WTC11 (cell line): ENCODE results near the gene NEK2. TPM values are rescaled to one million over a fixed set of nuclear protein-coding genes. Genes with fewer than 3 reads are reported as not detected.

Experiments used
- ATAC-seq: fragments of 200-7000 bp; cut with Tn5 transposase; 2 replicates; pipeline ENCODE4 v1.10.0; 2021; ENCODE audit warnings: mild to moderate bottlenecking, moderate library complexity
- CTCF ChIA-PET: fragments of 300-600 bp; sonication (Branson Sonifier 250); formaldehyde crosslinking; loops from one replicate; lab custom pipeline; 2021; ENCODE audit warnings: antibody characterized with exemption; lab: Charles Lee
- POLR2A ChIA-PET: fragments of 350-600 bp; sonication (Branson Sonifier 250); formaldehyde crosslinking; loops from one replicate; lab custom pipeline; 2021; ENCODE audit warnings: antibody characterized with exemption; lab: Charles Lee
- DNase-seq: peaks from one replicate; pipeline ENCODE4 v3.0.0; 2021; ENCODE audit warnings: low spot score
- H3K27ac Mint-ChIP-seq: 2 replicates; pipeline ENCODE4 v1.8.0; 2021; ENCODE audit warnings: mixed read lengths
- H3K27me3 Mint-ChIP-seq: 2 replicates; pipeline ENCODE4 v1.8.0; 2021; ENCODE audit warnings: low read depth, mild to moderate bottlenecking, moderate library complexity, mixed read lengths
- H3K36me3 Mint-ChIP-seq: 2 replicates; pipeline ENCODE4 v1.8.0; 2021; ENCODE audit warnings: mixed read lengths
- H3K4me1 Mint-ChIP-seq: 2 replicates; pipeline ENCODE4 v1.8.0; 2022; ENCODE audit warnings: mixed read lengths
- H3K4me3 Mint-ChIP-seq: 2 replicates; pipeline ENCODE4 v1.8.0; 2021; ENCODE audit warnings: mild to moderate bottlenecking, moderate library complexity, mixed read lengths
- H3K9me3 Mint-ChIP-seq: 2 replicates; pipeline ENCODE4 v1.8.0; 2021; ENCODE audit warnings: mixed read lengths
- ESRRA ChIP-seq: sonication (generic); formaldehyde crosslinking; IDR thresholded peaks from 2 replicates; pipeline ENCODE4 v1.8.1; 2022; ENCODE audit warnings: mild to moderate bottlenecking, missing genetic modification reagents, borderline replicate concordance
- FOXJ3 ChIP-seq: sonication (generic); formaldehyde crosslinking; IDR thresholded peaks from 2 replicates; pipeline ENCODE4 v1.9.0; 2021; ENCODE audit warnings: missing genetic modification reagents, mild to moderate bottlenecking, borderline replicate concordance
- FOXP1 ChIP-seq: sonication (generic); formaldehyde crosslinking; IDR thresholded peaks from 2 replicates; pipeline ENCODE4 v1.8.0; 2022; ENCODE audit warnings: missing genetic modification reagents, mild to moderate bottlenecking, moderate library complexity, borderline replicate concordance
- GABPB1 ChIP-seq: sonication (generic); formaldehyde crosslinking; IDR thresholded peaks from 2 replicates; pipeline ENCODE4 v1.8.1; 2023; ENCODE audit warnings: mild to moderate bottlenecking, missing genetic modification reagents
- MXD4 ChIP-seq: fragments of 250-450 bp; sonication (Bioruptor Pico); IDR thresholded peaks from 2 replicates; pipeline ENCODE4 v1.8.0; 2021; ENCODE audit warnings: mild to moderate bottlenecking, moderate library complexity, borderline replicate concordance
- NFATC4 ChIP-seq: fragments of 250-450 bp; sonication (Bioruptor Pico); IDR thresholded peaks from 2 replicates; pipeline ENCODE4 v1.9.0; 2021; ENCODE audit warnings: mild to moderate bottlenecking
- RELA ChIP-seq: sonication (generic); formaldehyde crosslinking; IDR thresholded peaks from 2 replicates; pipeline ENCODE4 v1.8.1; 2022; ENCODE audit warnings: missing genetic modification reagents, mild to moderate bottlenecking, borderline replicate concordance
- SMAD4 ChIP-seq: sonication (generic); formaldehyde crosslinking; IDR thresholded peaks from 2 replicates; pipeline ENCODE4 v1.8.0; 2022; ENCODE audit warnings: mild to moderate bottlenecking, missing genetic modification reagents
- SOX15 ChIP-seq: fragments of 250-450 bp; sonication (Bioruptor Pico); IDR thresholded peaks from 2 replicates; pipeline ENCODE4 v1.9.0; 2021; ENCODE audit warnings: mild to moderate bottlenecking
- SP1 ChIP-seq: sonication (generic); formaldehyde crosslinking; conservative IDR thresholded peaks from 2 replicates; pipeline ENCODE4 v1.8.1; 2022; ENCODE audit warnings: missing genetic modification reagents
- ZNF138 ChIP-seq: sonication (generic); formaldehyde crosslinking; conservative IDR thresholded peaks from 2 replicates; pipeline ENCODE4 v1.8.1; 2022; ENCODE audit warnings: mild to moderate bottlenecking, moderate library complexity, missing genetic modification reagents
- ZNF232 ChIP-seq: sonication (generic); formaldehyde crosslinking; IDR thresholded peaks from 2 replicates; pipeline ENCODE4 v1.8.0; 2022; ENCODE audit warnings: mild to moderate bottlenecking, missing genetic modification reagents
- ZNF423 ChIP-seq: fragments of 250-450 bp; sonication (Bioruptor Pico); IDR thresholded peaks from 2 replicates; pipeline ENCODE4 v2.1.2; 2022; ENCODE audit warnings: mild to moderate bottlenecking, moderate library complexity
- total RNA-seq: library from RNA; stranded (reverse); gene quantifications from 3 replicates; pipeline ENCODE4 v1.2.3, GENCODE V29; 2021
- TF ChIP-seq, protein P1 (sequence below): fragments of 250-450 bp; sonication (Bioruptor Pico); IDR thresholded peaks from 2 replicates; pipeline ENCODE4 v1.9.0; 2021; ENCODE audit warnings: mild to moderate bottlenecking, borderline replicate concordance
- TF ChIP-seq, protein P2 (sequence below): sonication (generic); formaldehyde crosslinking; IDR thresholded peaks from 2 replicates; pipeline ENCODE4 v1.8.1; 2022; ENCODE audit warnings: low read depth, mild to moderate bottlenecking, moderate library complexity, missing genetic modification reagents, borderline replicate concordance
- TF ChIP-seq, protein P3 (sequence below): sonication (generic); formaldehyde crosslinking; IDR thresholded peaks from 2 replicates; pipeline ENCODE4 v1.8.0; 2022; ENCODE audit warnings: mild to moderate bottlenecking, missing genetic modification reagents
- TF ChIP-seq, protein P4 (sequence below): sonication (generic); formaldehyde crosslinking; IDR thresholded peaks from 2 replicates; pipeline ENCODE4 v1.8.0; 2022; ENCODE audit warnings: missing genetic modification reagents
- TF ChIP-seq, protein P5 (sequence below): sonication (generic); formaldehyde crosslinking; IDR thresholded peaks from 2 replicates; pipeline ENCODE4 v1.8.1; 2023; ENCODE audit warnings: mild to moderate bottlenecking, missing genetic modification reagents
- TF ChIP-seq, protein P6 (sequence below): fragments of 250-450 bp; sonication (Bioruptor Pico); IDR thresholded peaks from 2 replicates; pipeline ENCODE4 v1.9.0; 2021; ENCODE audit warnings: mild to moderate bottlenecking
- TF ChIP-seq, protein P7 (sequence below): sonication (generic); formaldehyde crosslinking; IDR thresholded peaks from 2 replicates; pipeline ENCODE4 v1.8.0; 2022; ENCODE audit warnings: mild to moderate bottlenecking, missing genetic modification reagents

NEK2 gene
- total RNA-seq, 1 experiment from 2014 or later = 23.5 TPM

DNA sequence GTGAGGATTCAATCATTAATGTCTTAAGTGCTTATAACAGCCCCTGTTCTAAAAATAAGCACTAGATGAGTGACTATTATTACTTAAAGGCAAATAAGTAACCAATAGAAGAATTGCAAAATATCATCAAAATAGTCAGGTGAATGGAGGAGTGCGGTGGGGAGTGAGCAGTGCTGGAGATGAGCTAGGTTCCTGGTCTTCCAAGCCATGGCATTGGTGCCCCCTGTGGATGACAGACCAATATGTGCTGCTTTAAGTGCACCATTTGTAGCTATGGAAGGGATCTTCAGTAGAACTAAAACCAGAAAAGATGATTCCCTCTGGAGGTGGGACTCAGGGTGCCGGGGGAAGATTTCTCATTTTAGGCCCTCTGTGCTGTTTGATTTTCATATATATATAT is 50.4 kb downstream of the NEK2 start (continued):
- TF ChIP-seq, protein P1, sequence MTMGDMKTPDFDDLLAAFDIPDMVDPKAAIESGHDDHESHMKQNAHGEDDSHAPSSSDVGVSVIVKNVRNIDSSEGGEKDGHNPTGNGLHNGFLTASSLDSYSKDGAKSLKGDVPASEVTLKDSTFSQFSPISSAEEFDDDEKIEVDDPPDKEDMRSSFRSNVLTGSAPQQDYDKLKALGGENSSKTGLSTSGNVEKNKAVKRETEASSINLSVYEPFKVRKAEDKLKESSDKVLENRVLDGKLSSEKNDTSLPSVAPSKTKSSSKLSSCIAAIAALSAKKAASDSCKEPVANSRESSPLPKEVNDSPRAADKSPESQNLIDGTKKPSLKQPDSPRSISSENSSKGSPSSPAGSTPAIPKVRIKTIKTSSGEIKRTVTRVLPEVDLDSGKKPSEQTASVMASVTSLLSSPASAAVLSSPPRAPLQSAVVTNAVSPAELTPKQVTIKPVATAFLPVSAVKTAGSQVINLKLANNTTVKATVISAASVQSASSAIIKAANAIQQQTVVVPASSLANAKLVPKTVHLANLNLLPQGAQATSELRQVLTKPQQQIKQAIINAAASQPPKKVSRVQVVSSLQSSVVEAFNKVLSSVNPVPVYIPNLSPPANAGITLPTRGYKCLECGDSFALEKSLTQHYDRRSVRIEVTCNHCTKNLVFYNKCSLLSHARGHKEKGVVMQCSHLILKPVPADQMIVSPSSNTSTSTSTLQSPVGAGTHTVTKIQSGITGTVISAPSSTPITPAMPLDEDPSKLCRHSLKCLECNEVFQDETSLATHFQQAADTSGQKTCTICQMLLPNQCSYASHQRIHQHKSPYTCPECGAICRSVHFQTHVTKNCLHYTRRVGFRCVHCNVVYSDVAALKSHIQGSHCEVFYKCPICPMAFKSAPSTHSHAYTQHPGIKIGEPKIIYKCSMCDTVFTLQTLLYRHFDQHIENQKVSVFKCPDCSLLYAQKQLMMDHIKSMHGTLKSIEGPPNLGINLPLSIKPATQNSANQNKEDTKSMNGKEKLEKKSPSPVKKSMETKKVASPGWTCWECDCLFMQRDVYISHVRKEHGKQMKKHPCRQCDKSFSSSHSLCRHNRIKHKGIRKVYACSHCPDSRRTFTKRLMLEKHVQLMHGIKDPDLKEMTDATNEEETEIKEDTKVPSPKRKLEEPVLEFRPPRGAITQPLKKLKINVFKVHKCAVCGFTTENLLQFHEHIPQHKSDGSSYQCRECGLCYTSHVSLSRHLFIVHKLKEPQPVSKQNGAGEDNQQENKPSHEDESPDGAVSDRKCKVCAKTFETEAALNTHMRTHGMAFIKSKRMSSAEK (CRISPR knock-in tag) = no peak
- TF ChIP-seq ZNF423 (no peak), GABPB1 (CRISPR knock-in tag) (no peak), SOX15 (CRISPR knock-in tag) (no peak)
- TF ChIP-seq, protein P2, sequence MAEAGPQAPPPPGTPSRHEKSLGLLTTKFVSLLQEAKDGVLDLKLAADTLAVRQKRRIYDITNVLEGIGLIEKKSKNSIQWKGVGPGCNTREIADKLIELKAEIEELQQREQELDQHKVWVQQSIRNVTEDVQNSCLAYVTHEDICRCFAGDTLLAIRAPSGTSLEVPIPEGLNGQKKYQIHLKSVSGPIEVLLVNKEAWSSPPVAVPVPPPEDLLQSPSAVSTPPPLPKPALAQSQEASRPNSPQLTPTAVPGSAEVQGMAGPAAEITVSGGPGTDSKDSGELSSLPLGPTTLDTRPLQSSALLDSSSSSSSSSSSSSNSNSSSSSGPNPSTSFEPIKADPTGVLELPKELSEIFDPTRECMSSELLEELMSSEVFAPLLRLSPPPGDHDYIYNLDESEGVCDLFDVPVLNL (CRISPR knock-in tag) = no peak

DNA sequence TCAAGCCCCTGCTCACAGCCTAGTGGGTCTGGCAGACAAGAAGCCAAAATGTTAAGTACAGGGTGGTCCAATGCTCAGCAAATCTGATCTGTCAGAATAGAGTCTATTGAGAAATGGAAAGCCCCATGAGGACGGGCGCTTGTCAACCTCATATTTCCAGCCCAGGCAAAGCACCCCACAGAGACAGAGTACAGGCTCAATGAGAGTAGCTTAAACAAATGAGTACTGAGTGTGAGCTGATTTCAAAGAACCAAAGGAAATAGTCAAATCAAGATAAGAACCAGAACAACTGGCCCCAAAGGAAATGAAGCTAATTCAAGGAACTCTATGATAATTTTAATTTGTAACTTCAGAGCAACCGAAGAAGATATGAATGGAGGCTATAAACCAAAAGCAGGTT is 51.9 kb downstream of the NEK2 start:
- TF ChIP-seq, protein P3, sequence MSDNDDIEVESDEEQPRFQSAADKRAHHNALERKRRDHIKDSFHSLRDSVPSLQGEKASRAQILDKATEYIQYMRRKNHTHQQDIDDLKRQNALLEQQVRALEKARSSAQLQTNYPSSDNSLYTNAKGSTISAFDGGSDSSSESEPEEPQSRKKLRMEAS = no peak
- TF ChIP-seq ZNF232 (CRISPR knock-in tag) = no peak
- TF ChIP-seq, protein P4, sequence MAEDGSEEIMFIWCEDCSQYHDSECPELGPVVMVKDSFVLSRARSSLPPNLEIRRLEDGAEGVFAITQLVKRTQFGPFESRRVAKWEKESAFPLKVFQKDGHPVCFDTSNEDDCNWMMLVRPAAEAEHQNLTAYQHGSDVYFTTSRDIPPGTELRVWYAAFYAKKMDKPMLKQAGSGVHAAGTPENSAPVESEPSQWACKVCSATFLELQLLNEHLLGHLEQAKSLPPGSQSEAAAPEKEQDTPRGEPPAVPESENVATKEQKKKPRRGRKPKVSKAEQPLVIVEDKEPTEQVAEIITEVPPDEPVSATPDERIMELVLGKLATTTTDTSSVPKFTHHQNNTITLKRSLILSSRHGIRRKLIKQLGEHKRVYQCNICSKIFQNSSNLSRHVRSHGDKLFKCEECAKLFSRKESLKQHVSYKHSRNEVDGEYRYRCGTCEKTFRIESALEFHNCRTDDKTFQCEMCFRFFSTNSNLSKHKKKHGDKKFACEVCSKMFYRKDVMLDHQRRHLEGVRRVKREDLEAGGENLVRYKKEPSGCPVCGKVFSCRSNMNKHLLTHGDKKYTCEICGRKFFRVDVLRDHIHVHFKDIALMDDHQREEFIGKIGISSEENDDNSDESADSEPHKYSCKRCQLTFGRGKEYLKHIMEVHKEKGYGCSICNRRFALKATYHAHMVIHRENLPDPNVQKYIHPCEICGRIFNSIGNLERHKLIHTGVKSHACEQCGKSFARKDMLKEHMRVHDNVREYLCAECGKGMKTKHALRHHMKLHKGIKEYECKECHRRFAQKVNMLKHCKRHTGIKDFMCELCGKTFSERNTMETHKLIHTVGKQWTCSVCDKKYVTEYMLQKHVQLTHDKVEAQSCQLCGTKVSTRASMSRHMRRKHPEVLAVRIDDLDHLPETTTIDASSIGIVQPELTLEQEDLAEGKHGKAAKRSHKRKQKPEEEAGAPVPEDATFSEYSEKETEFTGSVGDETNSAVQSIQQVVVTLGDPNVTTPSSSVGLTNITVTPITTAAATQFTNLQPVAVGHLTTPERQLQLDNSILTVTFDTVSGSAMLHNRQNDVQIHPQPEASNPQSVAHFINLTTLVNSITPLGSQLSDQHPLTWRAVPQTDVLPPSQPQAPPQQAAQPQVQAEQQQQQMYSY = no peak
- no peak for TF ChIP-seq NFATC4 (CRISPR knock-in tag)
- no peak for TF ChIP-seq SP1 (CRISPR knock-in tag)
- TF ChIP-seq SMAD4 (CRISPR knock-in tag) = no peak
- TF ChIP-seq, protein P5, sequence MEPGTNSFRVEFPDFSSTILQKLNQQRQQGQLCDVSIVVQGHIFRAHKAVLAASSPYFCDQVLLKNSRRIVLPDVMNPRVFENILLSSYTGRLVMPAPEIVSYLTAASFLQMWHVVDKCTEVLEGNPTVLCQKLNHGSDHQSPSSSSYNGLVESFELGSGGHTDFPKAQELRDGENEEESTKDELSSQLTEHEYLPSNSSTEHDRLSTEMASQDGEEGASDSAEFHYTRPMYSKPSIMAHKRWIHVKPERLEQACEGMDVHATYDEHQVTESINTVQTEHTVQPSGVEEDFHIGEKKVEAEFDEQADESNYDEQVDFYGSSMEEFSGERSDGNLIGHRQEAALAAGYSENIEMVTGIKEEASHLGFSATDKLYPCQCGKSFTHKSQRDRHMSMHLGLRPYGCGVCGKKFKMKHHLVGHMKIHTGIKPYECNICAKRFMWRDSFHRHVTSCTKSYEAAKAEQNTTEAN (CRISPR knock-in tag) = no peak
- TF ChIP-seq ESRRA (CRISPR knock-in tag) = no peak
- TF ChIP-seq FOXJ3 = no peak
- TF ChIP-seq, protein P6, sequence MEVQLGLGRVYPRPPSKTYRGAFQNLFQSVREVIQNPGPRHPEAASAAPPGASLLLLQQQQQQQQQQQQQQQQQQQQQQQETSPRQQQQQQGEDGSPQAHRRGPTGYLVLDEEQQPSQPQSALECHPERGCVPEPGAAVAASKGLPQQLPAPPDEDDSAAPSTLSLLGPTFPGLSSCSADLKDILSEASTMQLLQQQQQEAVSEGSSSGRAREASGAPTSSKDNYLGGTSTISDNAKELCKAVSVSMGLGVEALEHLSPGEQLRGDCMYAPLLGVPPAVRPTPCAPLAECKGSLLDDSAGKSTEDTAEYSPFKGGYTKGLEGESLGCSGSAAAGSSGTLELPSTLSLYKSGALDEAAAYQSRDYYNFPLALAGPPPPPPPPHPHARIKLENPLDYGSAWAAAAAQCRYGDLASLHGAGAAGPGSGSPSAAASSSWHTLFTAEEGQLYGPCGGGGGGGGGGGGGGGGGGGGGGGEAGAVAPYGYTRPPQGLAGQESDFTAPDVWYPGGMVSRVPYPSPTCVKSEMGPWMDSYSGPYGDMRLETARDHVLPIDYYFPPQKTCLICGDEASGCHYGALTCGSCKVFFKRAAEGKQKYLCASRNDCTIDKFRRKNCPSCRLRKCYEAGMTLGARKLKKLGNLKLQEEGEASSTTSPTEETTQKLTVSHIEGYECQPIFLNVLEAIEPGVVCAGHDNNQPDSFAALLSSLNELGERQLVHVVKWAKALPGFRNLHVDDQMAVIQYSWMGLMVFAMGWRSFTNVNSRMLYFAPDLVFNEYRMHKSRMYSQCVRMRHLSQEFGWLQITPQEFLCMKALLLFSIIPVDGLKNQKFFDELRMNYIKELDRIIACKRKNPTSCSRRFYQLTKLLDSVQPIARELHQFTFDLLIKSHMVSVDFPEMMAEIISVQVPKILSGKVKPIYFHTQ = no peak
- no peak for TF ChIP-seq FOXP1 (CRISPR knock-in tag)
- TF ChIP-seq ZNF138 (CRISPR knock-in tag) = no peak
- TF ChIP-seq, protein P7, sequence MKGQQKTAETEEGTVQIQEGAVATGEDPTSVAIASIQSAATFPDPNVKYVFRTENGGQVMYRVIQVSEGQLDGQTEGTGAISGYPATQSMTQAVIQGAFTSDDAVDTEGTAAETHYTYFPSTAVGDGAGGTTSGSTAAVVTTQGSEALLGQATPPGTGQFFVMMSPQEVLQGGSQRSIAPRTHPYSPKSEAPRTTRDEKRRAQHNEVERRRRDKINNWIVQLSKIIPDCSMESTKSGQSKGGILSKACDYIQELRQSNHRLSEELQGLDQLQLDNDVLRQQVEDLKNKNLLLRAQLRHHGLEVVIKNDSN (CRISPR knock-in tag) = no peak
- TF ChIP-seq MXD4 (CRISPR knock-in tag) = no peak
- TF ChIP-seq RELA = no peak
- Mint-ChIP-seq H3K4me1 (peaks cover 4% of the 10 kb centered on the region; the same call in 1 of the 2 replicates), H3K27ac (no peak overlapping the region), H3K4me3 (no peak overlapping the region), H3K27me3 (no peaks in the 10 kb centered on the region), H3K9me3 (no peaks in the 10 kb centered on the region), H3K36me3 (no peaks in the 10 kb centered on the region)
- DNase-seq = no peak
- CTCF ChIA-PET = no interaction called here
- POLR2A ChIA-PET = interaction anchor here (0.9 kb wide), 1 partner anchor 11 kb away, joined by 3 read pairs; no protein-coding TSS in a partner anchor
- no peak for ATAC-seq
